ENCODE data around the gene BLOC1S3.

BLOC1S3 gene

DNA sequence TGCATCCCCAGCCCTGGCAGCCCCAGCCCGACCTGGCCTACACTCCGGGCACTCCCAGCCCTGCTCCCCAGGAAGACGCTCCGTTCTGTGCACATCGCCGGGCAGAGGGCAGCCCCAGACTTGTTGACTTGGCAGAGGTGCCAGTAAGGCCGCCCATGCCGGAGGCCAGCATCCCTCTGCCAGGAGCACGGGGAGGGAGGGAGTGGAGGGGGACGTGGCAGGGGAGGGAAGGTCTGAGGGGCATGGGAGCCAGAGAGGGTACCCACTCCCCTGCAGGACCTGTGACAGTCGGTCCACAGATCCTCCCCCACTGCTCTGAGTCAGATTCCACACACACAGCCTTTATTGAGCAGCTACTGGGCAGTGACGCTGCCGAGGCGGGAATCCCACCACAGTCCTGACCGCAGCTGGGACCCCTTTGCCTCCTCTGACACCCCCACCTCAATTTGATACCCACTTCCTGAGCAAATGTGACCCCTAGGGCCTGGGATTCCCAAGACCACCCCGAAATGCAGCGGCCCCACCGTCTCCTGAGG, 15.9 kb upstream of the BLOC1S3 start:
- DNase-seq, result peak; percentile 55

DNA sequence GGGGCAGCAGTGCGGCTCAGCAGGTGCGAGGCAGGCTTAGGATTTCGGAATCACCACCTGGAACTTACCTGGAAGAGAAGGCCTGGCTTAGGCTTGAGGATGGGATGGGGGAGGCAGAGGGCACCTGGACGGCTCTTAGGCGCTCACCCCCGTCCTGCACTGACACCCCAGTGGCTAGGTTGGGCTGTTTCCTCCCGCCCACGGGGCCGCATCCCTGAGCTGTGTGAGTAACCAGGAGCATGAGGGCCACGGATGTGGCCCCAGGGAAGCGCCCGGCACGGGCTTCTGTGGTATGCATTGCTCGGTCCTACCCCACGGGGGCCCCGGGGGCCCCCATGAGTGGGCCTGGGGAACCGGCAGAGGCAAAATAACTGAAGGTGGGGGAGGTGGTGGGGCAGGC, 15.4 kb upstream of the BLOC1S3 start:
- DNase-seq, result no peak

DNA sequence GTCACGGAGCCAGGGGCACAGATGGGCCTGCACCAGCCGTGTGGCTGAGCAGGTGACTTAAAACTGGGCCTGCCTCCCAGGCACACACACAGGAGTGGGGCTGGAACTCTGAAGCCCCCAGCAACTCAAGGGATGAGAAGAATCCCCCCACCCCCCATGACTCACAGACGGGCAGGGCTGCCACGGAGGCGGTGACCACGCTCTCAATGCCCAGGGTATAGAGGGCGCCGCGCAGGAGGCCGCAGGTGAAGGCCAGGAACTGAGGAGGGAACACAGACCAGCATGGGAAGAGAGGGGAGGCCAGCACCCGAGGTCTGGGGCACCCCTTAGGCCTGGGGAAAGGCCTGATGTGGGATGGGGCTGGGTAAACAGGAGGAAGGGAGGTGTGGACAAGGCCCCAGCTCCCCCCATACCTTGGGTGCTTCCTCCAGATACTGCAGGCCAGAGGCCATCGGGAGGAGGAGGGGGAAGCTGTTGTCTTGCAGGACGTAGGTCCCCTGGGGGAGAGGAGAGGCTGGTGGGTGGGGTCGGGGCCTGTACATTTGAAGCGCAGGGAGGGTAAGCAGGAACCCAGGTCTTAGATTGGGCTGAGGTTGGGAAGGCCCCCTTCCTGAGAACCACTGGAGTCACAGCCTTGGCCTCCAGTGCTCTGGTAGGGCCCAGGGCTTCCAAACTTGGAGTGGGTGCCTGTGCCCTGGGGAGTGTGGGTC, 14.7 kb upstream of the BLOC1S3 start:
- no peak for DNase-seq

- DNase-seq, result no peak
These were observed 13.8 kb upstream of the BLOC1S3 start for GRCh38 chr19:45164577-45165335.

DNA sequence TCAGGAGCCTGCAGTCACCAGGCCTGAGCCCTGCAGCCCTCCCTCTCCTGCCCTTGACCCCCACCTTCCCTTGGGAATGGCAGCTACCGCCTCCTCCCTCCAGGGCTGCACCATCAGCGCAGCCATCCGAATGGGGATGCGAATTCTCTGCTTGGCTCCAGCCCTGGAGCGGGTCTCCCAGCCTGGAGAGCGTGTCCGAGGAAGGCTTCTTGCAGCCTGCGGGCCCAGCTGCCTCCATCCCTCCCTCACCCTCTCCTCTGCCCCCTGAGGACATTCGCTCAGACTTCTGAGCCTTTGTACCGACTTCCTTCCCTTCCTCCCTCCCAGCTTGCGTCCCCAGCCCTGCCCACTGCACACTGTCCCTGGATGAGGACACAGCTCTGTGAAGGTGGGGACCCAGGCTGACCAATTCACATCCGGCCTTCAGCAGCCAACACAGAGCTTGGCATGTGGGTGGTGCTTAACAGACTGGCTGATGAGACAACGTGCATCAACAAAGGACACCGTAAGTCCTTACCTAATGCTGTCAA, 11.8 kb upstream of the BLOC1S3 start:
- DNase-seq, result no peak

DNA sequence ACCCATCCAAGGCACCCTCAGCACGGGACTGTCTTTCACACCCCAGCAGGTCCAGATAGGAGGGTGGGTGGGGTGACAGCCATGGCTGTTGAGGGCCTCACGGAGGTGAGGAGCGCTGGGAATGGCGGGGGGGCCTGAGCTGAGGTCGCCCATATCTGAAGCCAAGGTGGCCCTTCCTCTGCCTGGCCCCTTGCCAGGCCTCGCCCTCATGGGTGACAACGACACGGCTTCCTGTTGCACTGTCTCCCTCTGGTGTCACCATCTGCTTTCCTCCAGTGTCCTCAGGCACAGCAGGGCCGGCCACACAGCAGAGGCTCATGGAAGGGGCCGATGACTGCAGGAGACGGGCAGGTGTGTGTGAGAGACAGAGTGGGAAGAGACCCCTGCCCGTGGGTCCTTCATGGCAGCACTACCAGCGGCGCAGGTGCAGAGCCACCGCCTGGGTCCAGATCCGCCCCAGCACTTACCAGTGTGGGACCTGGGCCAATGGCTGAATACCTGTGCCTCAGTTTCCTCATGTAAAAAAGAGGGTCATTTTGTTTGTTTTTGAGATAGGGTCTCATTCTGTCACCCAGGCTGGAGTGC, 9.7 kb upstream of the BLOC1S3 start:
- DNase-seq, result no peak

DNA sequence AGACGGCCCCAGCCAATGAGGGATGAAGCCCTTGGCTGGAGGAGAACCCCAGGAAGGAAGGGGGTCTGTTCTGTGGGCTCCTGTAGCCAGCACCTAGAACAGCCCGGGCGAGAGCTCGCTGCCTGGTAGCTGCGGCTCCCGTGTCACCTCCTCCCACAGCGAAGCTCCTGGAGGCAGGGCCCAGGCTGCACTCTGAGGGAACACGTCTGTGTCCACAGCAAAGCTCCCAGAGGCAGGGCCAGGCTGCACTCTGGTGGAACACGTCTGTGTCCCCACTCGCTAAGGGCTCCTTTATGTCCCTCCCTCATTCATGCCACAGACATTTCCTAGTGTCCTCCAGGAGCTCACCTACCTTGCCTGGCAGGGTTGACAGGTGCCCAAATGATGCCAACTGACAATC, 9.0 kb upstream of the BLOC1S3 start:
- no peak for DNase-seq

GRCh38 chr19:45170146-45171106, 8.2 kb upstream of the BLOC1S3 start:
- DNase-seq, result no peak

DNA sequence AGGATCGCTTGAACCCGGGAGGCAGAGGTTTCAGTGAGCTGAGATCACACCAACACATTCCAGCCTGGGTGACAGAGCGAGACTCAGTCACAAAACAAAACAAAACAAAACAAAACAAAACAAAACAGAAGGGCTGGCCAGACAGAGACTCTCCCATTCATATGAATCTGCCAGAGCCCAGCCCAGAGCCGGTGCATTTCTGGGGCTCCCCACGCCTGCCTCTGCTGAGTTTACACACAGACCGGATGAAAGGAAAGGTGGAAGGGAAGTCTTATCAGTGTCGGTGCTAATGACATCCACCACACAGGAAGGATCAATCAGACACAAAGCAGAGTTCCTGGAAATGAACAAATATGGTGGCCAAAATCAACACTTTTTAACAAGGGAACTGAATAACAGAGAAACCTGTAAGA, 7.4 kb upstream of the BLOC1S3 start:
- no peak for DNase-seq

GRCh38 chr19:45172173-45172572, 6.4 kb upstream of the BLOC1S3 start:
- no peak for DNase-seq

GRCh38 chr19:45172611-45173208, 5.9 kb upstream of the BLOC1S3 start:
- DNase-seq, result no peak

DNA sequence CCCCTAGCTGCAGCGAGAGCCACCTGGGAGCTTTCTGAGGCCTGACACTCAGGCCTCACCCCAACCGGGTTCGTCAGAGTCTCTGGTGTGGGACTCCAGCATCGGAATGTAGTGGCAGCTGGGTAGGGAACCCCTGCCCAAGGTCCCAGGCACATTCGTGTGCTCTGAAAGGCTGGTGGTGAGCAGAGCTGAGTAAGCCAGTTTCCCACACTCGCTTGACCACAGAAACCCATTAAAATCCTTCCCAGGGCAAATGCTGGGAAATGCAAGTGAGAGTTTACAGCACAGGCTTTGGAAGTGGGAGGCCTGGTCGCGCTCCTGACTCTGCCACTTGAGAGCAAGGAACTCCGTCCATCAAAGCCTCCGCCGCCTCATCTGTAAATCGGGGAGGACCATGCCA, 4.8 kb upstream of the BLOC1S3 start:
- no peak for DNase-seq

DNA sequence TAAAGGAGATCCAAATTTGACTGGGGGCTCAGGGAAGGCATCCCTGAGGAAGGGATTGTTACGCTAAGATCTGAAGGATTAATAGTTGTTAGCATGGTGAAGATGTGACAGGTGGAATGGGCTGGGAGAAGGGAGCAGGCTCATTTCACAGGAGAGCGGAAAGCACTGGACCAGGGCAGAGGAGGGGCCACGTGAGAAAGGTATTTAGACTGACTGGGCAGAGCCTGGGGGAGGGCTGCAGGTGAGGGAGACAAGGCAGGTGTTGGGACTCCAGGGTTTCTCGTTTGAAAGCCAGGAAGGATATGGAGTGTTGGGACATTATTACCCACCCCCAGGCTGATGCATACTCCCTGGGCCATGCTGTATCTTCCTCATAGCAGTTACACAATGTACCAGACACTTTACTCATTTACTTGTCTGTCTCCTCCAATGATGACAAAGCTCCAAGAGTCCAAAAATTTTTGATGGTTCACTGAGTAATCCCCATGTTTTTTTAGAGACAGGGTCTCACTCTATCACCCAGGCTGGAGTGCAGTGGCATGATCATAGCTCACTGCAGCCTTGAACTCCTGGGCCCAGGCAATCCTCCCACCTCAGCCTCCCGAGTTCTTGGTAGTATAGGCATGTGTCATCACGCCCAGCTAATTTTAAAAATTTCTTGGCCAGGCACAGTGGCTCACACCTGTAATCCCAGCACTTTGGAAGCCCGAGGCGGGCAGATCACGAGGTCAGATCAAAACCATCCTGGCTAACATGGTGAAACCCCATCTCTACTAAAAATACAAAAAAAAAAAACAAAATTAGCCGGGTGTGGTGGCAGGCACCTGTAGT, 2.9 kb upstream of the BLOC1S3 start:
- no peak for DNase-seq

- no peak for DNase-seq
These were observed 745 bp upstream of the BLOC1S3 start, which contains the start of gene TRAPPC6A for GRCh38 chr19:45177817-45178261. Gene TRAPPC6A, minus strand, starts transcription at chr19:45178237. Its CDS starts 19 bp downstream, at chr19:45178218.

- no peak for DNase-seq
These were observed 698 bp downstream of the BLOC1S3 start for GRCh38 chr19:45179072-45179891.

DNA sequence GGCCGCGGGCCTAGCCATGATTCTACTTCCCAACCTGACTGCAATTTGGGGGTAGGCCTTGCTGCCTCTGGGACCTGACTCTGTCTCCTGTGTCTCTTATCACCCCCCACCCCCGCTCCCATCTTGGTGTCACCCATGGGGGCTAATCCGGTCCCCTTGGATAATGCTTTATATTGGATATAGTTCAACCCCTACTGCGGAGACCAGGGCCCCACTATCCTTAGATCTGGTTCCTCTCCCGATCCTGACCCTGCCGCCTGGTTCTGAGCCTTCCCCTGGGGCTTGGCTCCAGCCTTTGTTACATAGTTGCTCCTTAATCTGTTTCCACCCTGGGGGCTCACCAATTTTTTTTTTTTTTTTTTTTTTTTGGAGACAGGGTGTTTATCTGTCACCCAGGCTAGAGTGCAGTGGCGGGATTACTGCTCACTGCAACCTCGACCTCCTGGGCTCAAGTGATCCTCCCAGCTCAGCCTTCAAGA, 1.3 kb downstream of the BLOC1S3 start:
- DNase-seq, result no peak

- DNase-seq, result no peak
These were observed 2.4 kb downstream of the BLOC1S3 start for GRCh38 chr19:45180936-45181335.

DNA sequence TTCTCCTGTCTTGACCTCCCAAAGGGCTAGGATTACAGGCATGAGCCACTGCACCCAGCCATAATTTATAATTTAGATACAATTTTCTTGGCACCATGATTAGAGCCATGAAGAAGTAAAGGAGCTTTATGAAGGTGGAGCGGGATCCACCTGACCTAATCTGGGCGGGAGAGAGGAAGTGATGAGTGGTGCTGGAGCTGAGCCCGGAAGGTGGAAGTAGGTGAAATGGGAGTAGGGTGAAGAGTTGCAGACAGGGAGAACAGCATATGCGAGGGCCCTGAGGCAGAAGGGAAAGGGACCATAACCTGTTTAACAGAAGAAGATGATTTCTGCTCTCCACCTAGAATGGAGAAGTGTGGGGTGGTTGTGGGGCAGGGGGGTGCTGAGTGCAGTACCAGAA, 4.2 kb downstream of the BLOC1S3 start:
- DNase-seq, result no peak

DNA sequence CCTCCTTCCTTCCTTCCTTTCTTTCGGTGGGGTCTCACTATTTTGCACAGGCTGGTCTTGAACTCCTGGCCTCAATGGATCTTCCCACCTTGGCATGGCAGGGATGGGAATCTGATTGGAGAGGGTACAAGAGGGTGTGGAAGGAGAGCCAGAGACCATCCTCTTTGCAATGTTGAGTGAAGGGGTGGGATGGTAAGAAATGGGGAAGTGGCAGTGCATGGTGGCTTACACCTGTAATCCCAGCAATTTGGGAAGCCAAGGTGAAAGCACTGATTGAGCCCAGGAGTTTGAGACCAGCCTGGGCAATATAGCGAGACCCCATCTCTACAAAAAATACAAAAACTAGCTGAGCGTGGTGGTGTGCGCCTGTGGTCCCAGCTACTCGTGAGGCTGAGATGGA, 5.5 kb downstream of the BLOC1S3 start:
- DNase-seq, result no peak

All from NCI-H1092 treated with DMSO at 0.1 percent for 48 hours (cell line).